Measurements from ENCODE around the gene CALN1.

The CALN1 gene

GRCh38 chr7:72254455-72254854, 157.7 kb downstream of the CALN1 start:
- DNase-seq (ENCODE audit: extremely low read depth, insufficient read length), result no peak
- H3K4me3 ChIP-seq (replicated peaks; ENCODE audit: low read depth, low read length), result no peak overlapping the region
- no peaks in the 10 kb centered on the region for H3K36me3 ChIP-seq (ENCODE audit: control insufficient read depth, insufficient read depth, low read length)
- H3K27me3 ChIP-seq (replicated peaks; ENCODE audit: control insufficient read depth, insufficient read depth, low read length), result no peaks in the 10 kb centered on the region
- no peak for TF ChIP-seq CTCF (IDR thresholded peaks at IDR 0.05; ENCODE audit: insufficient read depth, low read length, poor library complexity, severe bottlenecking)

- no peak for DNase-seq (ENCODE audit: extremely low read depth, insufficient read length)
- no peaks in the 10 kb centered on the region for H3K27me3 ChIP-seq (replicated peaks; ENCODE audit: control insufficient read depth, insufficient read depth, low read length)
- H3K4me3 ChIP-seq (replicated peaks; ENCODE audit: low read depth, low read length), result no peak overlapping the region
- TF ChIP-seq CTCF (IDR thresholded peaks at IDR 0.05; ENCODE audit: insufficient read depth, low read length, poor library complexity, severe bottlenecking), result no peak
- no peaks in the 10 kb centered on the region for H3K36me3 ChIP-seq (ENCODE audit: control insufficient read depth, insufficient read depth, low read length)
Measured at GRCh38 chr7:72249106-72249505, 163.0 kb downstream of the CALN1 start.

GRCh38 chr7:72244826-72245398, 167.2 kb downstream of the CALN1 start:
- Histone ChIP-seq H3K27me3 (replicated peaks; ENCODE audit: control insufficient read depth, insufficient read depth, low read length) (no peaks in the 10 kb centered on the region), H3K4me3 (replicated peaks; ENCODE audit: low read depth, low read length) (no peak overlapping the region), H3K36me3 (ENCODE audit: control insufficient read depth, insufficient read depth, low read length) (no peaks in the 10 kb centered on the region)
- TF ChIP-seq CTCF (IDR thresholded peaks at IDR 0.05; ENCODE audit: insufficient read depth, low read length, poor library complexity, severe bottlenecking), result no peak
- DNase-seq (ENCODE audit: extremely low read depth, insufficient read length), result no peak

- no peak overlapping the region for H3K4me3 ChIP-seq (replicated peaks; ENCODE audit: low read depth, low read length)
Measured at GRCh38 chr7:72243329-72243728, 168.8 kb downstream of the CALN1 start.

GRCh38 chr7:72235351-72235750, 176.8 kb downstream of the CALN1 start:
- H3K4me3 ChIP-seq (replicated peaks; ENCODE audit: low read depth, low read length), result no peak overlapping the region
- H3K27me3 ChIP-seq (replicated peaks; ENCODE audit: control insufficient read depth, insufficient read depth, low read length), result no peaks in the 10 kb centered on the region
- DNase-seq (ENCODE audit: extremely low read depth, insufficient read length), result no peak
- no peaks in the 10 kb centered on the region for H3K36me3 ChIP-seq (ENCODE audit: control insufficient read depth, insufficient read depth, low read length)
- TF ChIP-seq CTCF (IDR thresholded peaks at IDR 0.05; ENCODE audit: insufficient read depth, low read length, poor library complexity, severe bottlenecking), result no peak

More at GRCh38 chr7:72243329-72243728, 168.8 kb downstream of the CALN1 start:
- Histone ChIP-seq H3K27me3 (replicated peaks; ENCODE audit: control insufficient read depth, insufficient read depth, low read length) (no peaks in the 10 kb centered on the region), H3K36me3 (ENCODE audit: control insufficient read depth, insufficient read depth, low read length) (no peaks in the 10 kb centered on the region)
- TF ChIP-seq CTCF (IDR thresholded peaks at IDR 0.05; ENCODE audit: insufficient read depth, low read length, poor library complexity, severe bottlenecking), result no peak
- no peak for DNase-seq (ENCODE audit: extremely low read depth, insufficient read length)

GRCh38 chr7:72234086-72234485, 178.1 kb downstream of the CALN1 start:
- TF ChIP-seq CTCF (IDR thresholded peaks at IDR 0.05; ENCODE audit: insufficient read depth, low read length, poor library complexity, severe bottlenecking), result no peak
- Histone ChIP-seq H3K4me3 (replicated peaks; ENCODE audit: low read depth, low read length) (no peak overlapping the region), H3K27me3 (replicated peaks; ENCODE audit: control insufficient read depth, insufficient read depth, low read length) (no peaks in the 10 kb centered on the region), H3K36me3 (ENCODE audit: control insufficient read depth, insufficient read depth, low read length) (no peaks in the 10 kb centered on the region)
- no peak for DNase-seq (ENCODE audit: extremely low read depth, insufficient read length)

Data from GM06990 (cell line).